H9 (cell line): ENCODE measurements around the gene LIMA1. TPM values are rescaled to one million over a fixed set of nuclear protein-coding genes. Genes with fewer than 3 reads are reported as not detected.
"Not testable (repeated sequence)": the region's sequence is repeated elsewhere in the genome, so short reads cannot be mapped to it uniquely, and the experiment has no call there.

Experiments used
- DNase-seq: peaks from one replicate; pipeline ENCODE4 v3.0.0-alpha.2; 2017
- H2AFZ ChIP-seq: one replicate; pipeline ENCODE4 v1.6.1; 2013; ENCODE audit warnings: mild to moderate bottlenecking, low read length, control low read depth, moderate library complexity
- H2AK5ac ChIP-seq: 2 replicates; pipeline ENCODE4 v1.6.1; 2013; ENCODE audit warnings: low read length, control low read depth, mixed read lengths; ENCODE audit not compliant: insufficient read length
- H2BK120ac ChIP-seq: one replicate; pipeline ENCODE4 v1.6.1; 2013; ENCODE audit warnings: low read depth, mild to moderate bottlenecking, low read length, control low read depth, inconsistent platforms; ENCODE audit not compliant: poor library complexity, severe bottlenecking
- H2BK12ac ChIP-seq: 2 replicates; pipeline ENCODE4 v1.6.1; 2013; ENCODE audit warnings: low read length, control low read depth, mixed read lengths, low read depth; ENCODE audit not compliant: insufficient read length
- H2BK15ac ChIP-seq: 2 replicates; pipeline ENCODE4 v1.6.1; 2013; ENCODE audit warnings: low read depth, low read length, control low read depth
- H2BK20ac ChIP-seq: one replicate; pipeline ENCODE4 v1.6.1; 2013; ENCODE audit warnings: low read depth, mild to moderate bottlenecking, low read length, control low read depth, inconsistent platforms; ENCODE audit not compliant: poor library complexity, severe bottlenecking
- H2BK5ac ChIP-seq: 2 replicates; pipeline ENCODE4 v1.6.1; 2013; ENCODE audit warnings: low read length, control low read depth, mixed read lengths; ENCODE audit not compliant: insufficient read length
- H3K14ac ChIP-seq: 2 replicates; pipeline ENCODE4 v1.6.1; 2013; ENCODE audit warnings: low read length, control low read depth; ENCODE audit not compliant: insufficient read depth
- H3K18ac ChIP-seq: 2 replicates; pipeline ENCODE4 v1.6.1; 2013; ENCODE audit warnings: low read depth, mild to moderate bottlenecking, mixed read lengths, low read length, control low read depth; ENCODE audit not compliant: insufficient read length
- H3K23ac ChIP-seq: 2 replicates; pipeline ENCODE4 v1.6.1; 2013; ENCODE audit warnings: low read length, control low read depth, mixed read lengths, low read depth; ENCODE audit not compliant: insufficient read length
- H3K23me2 ChIP-seq: 2 replicates; pipeline ENCODE4 v1.6.1; 2013; ENCODE audit warnings: low read depth, mild to moderate bottlenecking, mixed read lengths, low read length, control low read depth; ENCODE audit not compliant: insufficient read length, poor library complexity, severe bottlenecking
- H3K27ac ChIP-seq: 2 replicates; pipeline ENCODE4 v1.5.1; 2013; ENCODE audit warnings: low read length, control low read depth, mixed read lengths, low read depth; ENCODE audit not compliant: insufficient read length
- H3K27me3 ChIP-seq: 2 replicates; pipeline ENCODE4 v1.6.1; 2013; ENCODE audit warnings: low read length, control low read depth, inconsistent platforms; ENCODE audit not compliant: insufficient read depth
- H3K4ac ChIP-seq: 2 replicates; pipeline ENCODE4 v1.6.1; 2013; ENCODE audit warnings: low read depth, mild to moderate bottlenecking, control low read depth, inconsistent platforms, low read length, moderate library complexity
- H3K4me1 ChIP-seq: 2 replicates; pipeline ENCODE4 v1.6.1; 2013; ENCODE audit warnings: low read length, control low read depth, inconsistent platforms; ENCODE audit not compliant: insufficient read depth
- H3K4me2 ChIP-seq: 2 replicates; pipeline ENCODE4 v1.6.1; 2013; ENCODE audit warnings: low read length, control low read depth, mixed read lengths; ENCODE audit not compliant: insufficient read length, insufficient read depth
- H3K56ac ChIP-seq: 2 replicates; pipeline ENCODE4 v1.6.1; 2013; ENCODE audit warnings: low read depth, mild to moderate bottlenecking, mixed read lengths, low read length, control low read depth; ENCODE audit not compliant: insufficient read length
- H3K79me1 ChIP-seq: 2 replicates; pipeline ENCODE4 v1.6.1; 2013; ENCODE audit warnings: low read depth, mild to moderate bottlenecking, moderate library complexity, low read length, control low read depth, inconsistent platforms; ENCODE audit not compliant: insufficient read depth, poor library complexity, severe bottlenecking
- H3K79me2 ChIP-seq: 2 replicates; pipeline ENCODE4 v1.6.1; 2013; ENCODE audit warnings: low read length, control low read depth, inconsistent platforms; ENCODE audit not compliant: insufficient read depth
- H3K9ac ChIP-seq: 2 replicates; pipeline ENCODE4 v1.6.1; 2013; ENCODE audit warnings: low read length, control low read depth, mixed read lengths; ENCODE audit not compliant: insufficient read length; ENCODE audit errors: extremely low read depth
- H3K9me3 ChIP-seq: one replicate; pipeline ENCODE4 v1.6.1; 2013; ENCODE audit warnings: low read depth, low read length, inconsistent platforms; ENCODE audit not compliant: control insufficient read depth
- H3T11ph ChIP-seq: one replicate; pipeline ENCODE4 v1.6.1; 2013; ENCODE audit warnings: mild to moderate bottlenecking, low read length, control low read depth, inconsistent platforms
- H4K20me1 ChIP-seq: one replicate; pipeline ENCODE4 v1.6.1; 2013; ENCODE audit not compliant: control insufficient read depth, insufficient read length, insufficient read depth
- H4K5ac ChIP-seq: 2 replicates; pipeline ENCODE4 v1.6.1; 2013; ENCODE audit warnings: low read depth, mild to moderate bottlenecking, mixed read lengths, low read length, control low read depth; ENCODE audit not compliant: insufficient read length
- H4K8ac ChIP-seq: replicated peaks from 2 replicates; pipeline ENCODE4 v1.6.1; 2013; ENCODE audit warnings: low read length, control low read depth, mixed read lengths, low read depth; ENCODE audit not compliant: insufficient read length
- H4K91ac ChIP-seq: 2 replicates; pipeline ENCODE4 v1.6.1; 2013; ENCODE audit warnings: low read depth, mild to moderate bottlenecking, moderate library complexity, mixed read lengths, low read length, control low read depth; ENCODE audit not compliant: insufficient read length
- H3K27ac Mint-ChIP-seq, 3 experiments: 2 replicates in 2 of 3; 3 replicates in 1 of 3; pipeline ENCODE4 v1.8.0; 2020 to 2021; ENCODE audit warnings: mixed read lengths in 3 of 3, mild to moderate bottlenecking in 1 of 3, moderate library complexity in 1 of 3
- H3K27me3 Mint-ChIP-seq: 2 replicates; pipeline ENCODE4 v1.8.0; 2021; ENCODE audit warnings: low read depth, mild to moderate bottlenecking, moderate library complexity, mixed read lengths
- H3K36me3 Mint-ChIP-seq, 3 experiments: 2 replicates in 2 of 3; 3 replicates in 1 of 3; pipeline ENCODE4 v1.8.0; 2020 to 2021; ENCODE audit warnings: low read depth in 3 of 3, mixed read lengths in 3 of 3; ENCODE audit not compliant: insufficient read depth in 1 of 3
- H3K4me1 Mint-ChIP-seq, 2 experiments: 2 replicates each; pipeline ENCODE4 v1.8.0; 2020; ENCODE audit warnings: mixed read lengths in 2 of 2
- H3K4me3 Mint-ChIP-seq, 2 experiments: 2 replicates in 1 of 2; 3 replicates in 1 of 2; pipeline ENCODE4 v1.8.0; 2020 to 2021; ENCODE audit warnings: mild to moderate bottlenecking in 2 of 2, mixed read lengths in 2 of 2, moderate library complexity in 1 of 2
- H3K9me3 Mint-ChIP-seq, 2 experiments: 2 replicates in 1 of 2; 3 replicates in 1 of 2; pipeline ENCODE4 v1.8.0; 2020; ENCODE audit warnings: mild to moderate bottlenecking in 2 of 2, mixed read lengths in 2 of 2, moderate library complexity in 1 of 2
- CTCF ChIP-seq: fragments of 200-600 bp; sonication (generic); conservative IDR thresholded peaks from 3 replicates; pipeline ENCODE4 v1.8.0; 2021; ENCODE audit warnings: antibody characterized with exemption, mild to moderate bottlenecking
- WGBS: extraction: QIAGEN DNeasy Blood & Tissue Kit; methylation state at CpG from one replicate; pipeline ENCODE4 v1.1.7; 2013; ENCODE audit warnings: missing lambda C conversion rate, low lambda C conversion rate, mixed read lengths; ENCODE audit not compliant: insufficient read length; ENCODE audit errors: extremely low coverage; 5-methylcytosine and 5-hydroxymethylcytosine counted together
- total RNA-seq: library from RNA; stranded (reverse); gene quantifications from 2 replicates; pipeline ENCODE4 v1.2.1, GENCODE V29; 2021

LIMA1 gene
- total RNA-seq, 1 experiment from 2014 or later: 40.8 TPM

- Histone ChIP-seq H3K4me2 (no peak overlapping the region), H2AFZ (no peak overlapping the region)
- WGBS: no CpG with 5 or more reads among the region's 1 CpG
Measured at GRCh38 chr12:50291377-50291776, 8.1 kb upstream of the LIMA1 start.

GRCh38 chr12:50290692-50291091 is 7.4 kb upstream of the LIMA1 start:
- not testable (repeated sequence) for H3K4ac ChIP-seq, H3K9me3 ChIP-seq, H3K14ac ChIP-seq, H4K91ac ChIP-seq, H4K20me1 ChIP-seq, DNase-seq, H2BK120ac ChIP-seq, H2AFZ ChIP-seq, H3K27ac Mint-ChIP-seq, H2BK5ac ChIP-seq, H3K56ac ChIP-seq, H3K4me3 Mint-ChIP-seq, H3K18ac ChIP-seq, H4K5ac ChIP-seq, H3K27me3 Mint-ChIP-seq, H2AK5ac ChIP-seq, H3K79me2 ChIP-seq, H3K27ac ChIP-seq, H3K4me2 ChIP-seq, H3K9ac ChIP-seq, H3K79me1 ChIP-seq, H4K8ac ChIP-seq, H3K23me2 ChIP-seq, H3K4me1 Mint-ChIP-seq, H3K4me1 ChIP-seq, H3K36me3 Mint-ChIP-seq, H2BK15ac ChIP-seq, H3K27me3 ChIP-seq, H3T11ph ChIP-seq, H2BK20ac ChIP-seq, H3K23ac ChIP-seq, H2BK12ac ChIP-seq
- H3K9me3 Mint-ChIP-seq: peaks cover 5 to 13% of the 10 kb centered on the region in 2 experiments; a peak in 4 of 5 replicates
- no CpG with 5 or more reads among the region's 3 CpGs for WGBS

More at GRCh38 chr12:50291377-50291776, 8.1 kb upstream of the LIMA1 start:
- Histone ChIP-seq H2BK5ac (no peak overlapping the region), H3K27ac (no peak overlapping the region), H2BK20ac (no peak overlapping the region), H3K23me2 (no peaks in the 10 kb centered on the region), H3K27me3 (no peaks in the 10 kb centered on the region), H4K5ac (no peak overlapping the region), H3K9ac (no peak overlapping the region), H3K79me2 (no peaks in the 10 kb centered on the region), H4K91ac (no peak overlapping the region), H3K79me1 (no peaks in the 10 kb centered on the region), H3K4me1 (no peaks in the 10 kb centered on the region), H3K18ac (no peak overlapping the region), H3K9me3 (no peaks in the 10 kb centered on the region), H4K8ac (no peak overlapping the region), H3K4ac (no peak overlapping the region), H3T11ph (no peak overlapping the region), H2AK5ac (no peak overlapping the region), H3K14ac (no peak overlapping the region), H3K23ac (no peak overlapping the region), H2BK120ac (no peak overlapping the region), H2BK12ac (no peak overlapping the region), H2BK15ac (no peak overlapping the region), H3K56ac (no peak overlapping the region), H4K20me1 (no peaks in the 10 kb centered on the region)
- Mint-ChIP-seq H3K27me3 (no peaks in the 10 kb centered on the region), H3K4me1 (no peaks in the 10 kb centered on the region), H3K9me3 (peaks cover 5 to 13% of the 10 kb centered on the region in 2 experiments; a peak in 4 of 5 replicates), H3K36me3 (peaks cover 2 to 4% (median 2%) of the 10 kb centered on the region in 3 experiments; a peak in 3 of 7 replicates), H3K27ac (no peak overlapping the region), H3K4me3 (no peak overlapping the region)
- no peak for TF ChIP-seq CTCF
- DNase-seq: no peak
